NCI-H460 (cell line): ENCODE measurements around the gene EPHB1. TPM values are rescaled to one million over a fixed set of nuclear protein-coding genes. Genes with fewer than 3 reads are reported as not detected.
"Not testable (repeated sequence)": the region's sequence is repeated elsewhere in the genome, so short reads cannot be mapped to it uniquely, and the experiment has no call there.

Source experiments
- DNase-seq: peaks from one replicate; pipeline ENCODE4 v3.0.0-alpha.2; 2016; ENCODE audit warnings: low read depth; ENCODE audit errors: extremely low read depth
- total RNA-seq: library from RNA; depleted of rRNA; stranded (reverse); fragments of >200 nt; shearing (Covaris generic); gene quantifications from 2 replicates; pipeline ENCODE4 v1.2.3, GENCODE V29; 2014

The EPHB1 gene
- total RNA-seq, 1 experiment from 2014 or later: 0.05 TPM

- DNase-seq: no peak
Observed at GRCh38 chr3:134933997-134934396, 138.9 kb downstream of the EPHB1 start.

GRCh38 chr3:134934933-134935332 is 139.9 kb downstream of the EPHB1 start:
- no peak for DNase-seq

- DNase-seq: no peak
Observed at GRCh38 chr3:134937256-134938028, 142.4 kb downstream of the EPHB1 start.

GRCh38 chr3:134938029-134938525 is 143.0 kb downstream of the EPHB1 start:
- DNase-seq: no peak

GRCh38 chr3:134939978-134940377 is 144.9 kb downstream of the EPHB1 start:
- DNase-seq: no peak

- DNase-seq: no peak
Observed at GRCh38 chr3:134941820-134942219, 146.8 kb downstream of the EPHB1 start.

- no peak for DNase-seq
Observed at GRCh38 chr3:134944429-134944828, 149.4 kb downstream of the EPHB1 start.

GRCh38 chr3:134949150-134949549 is 154.1 kb downstream of the EPHB1 start:
- DNase-seq: no peak

- no peak for DNase-seq
Observed at GRCh38 chr3:134952371-134952770, 157.3 kb downstream of the EPHB1 start.

GRCh38 chr3:134955874-134956273 is 160.8 kb downstream of the EPHB1 start:
- no peak for DNase-seq

- no peak for DNase-seq
Observed at GRCh38 chr3:134956395-134956794, 161.3 kb downstream of the EPHB1 start.

- DNase-seq: no peak
Observed at GRCh38 chr3:134956844-134957243, 161.8 kb downstream of the EPHB1 start.

GRCh38 chr3:134959516-134959915 is 164.5 kb downstream of the EPHB1 start:
- DNase-seq: no peak

GRCh38 chr3:134964226-134964625 is 169.2 kb downstream of the EPHB1 start:
- DNase-seq: no peak

- DNase-seq: no peak
Observed at GRCh38 chr3:134965865-134966481, 170.9 kb downstream of the EPHB1 start.

- no peak for DNase-seq
Observed at GRCh38 chr3:134970895-134971294, 175.8 kb downstream of the EPHB1 start.

GRCh38 chr3:134971306-134971705 is 176.2 kb downstream of the EPHB1 start:
- DNase-seq: no peak

GRCh38 chr3:134971907-134972306 is 176.8 kb downstream of the EPHB1 start:
- not testable (repeated sequence) for DNase-seq

GRCh38 chr3:134972836-134973455 is 177.9 kb downstream of the EPHB1 start:
- DNase-seq: no peak

- DNase-seq: no peak
Observed at GRCh38 chr3:134974624-134975023, 179.6 kb downstream of the EPHB1 start.

- no peak for DNase-seq
Observed at GRCh38 chr3:134976948-134977347, 181.9 kb downstream of the EPHB1 start.

- DNase-seq: no peak
Observed at GRCh38 chr3:134978658-134979057, 183.6 kb downstream of the EPHB1 start.
